Measurements from ENCODE around the gene AP1B1.
"Not testable (repeated sequence)": the region's sequence is repeated elsewhere in the genome, so short reads cannot be mapped to it uniquely, and the experiment has no call there.

AP1B1 gene

GRCh38 chr22:29348041-29348440 is 40.3 kb downstream of the AP1B1 start:
- DNase-seq, result no peak

- DNase-seq, result no peak
Observed at GRCh38 chr22:29346659-29347058, 41.7 kb downstream of the AP1B1 start.

GRCh38 chr22:29345932-29346331 is 42.4 kb downstream of the AP1B1 start:
- no peak for DNase-seq

GRCh38 chr22:29344889-29345288 is 43.5 kb downstream of the AP1B1 start:
- DNase-seq, result not testable (repeated sequence)

- DNase-seq, result no peak
Observed at GRCh38 chr22:29344137-29344536, 44.2 kb downstream of the AP1B1 start.

- peak; percentile 56 for DNase-seq
Observed at GRCh38 chr22:29343313-29343805, 45.0 kb downstream of the AP1B1 start.

GRCh38 chr22:29342577-29343312 is 45.6 kb downstream of the AP1B1 start:
- no peak for DNase-seq

- DNase-seq, result no peak
Observed at GRCh38 chr22:29342177-29342576, 46.2 kb downstream of the AP1B1 start.

GRCh38 chr22:29341849-29342127 is 46.6 kb downstream of the AP1B1 start:
- DNase-seq, result no peak

- no peak for DNase-seq
Observed at GRCh38 chr22:29341056-29341848, 47.1 kb downstream of the AP1B1 start.

GRCh38 chr22:29340566-29340965 is 47.8 kb downstream of the AP1B1 start:
- no peak for DNase-seq

GRCh38 chr22:29339381-29340235 is 48.8 kb downstream of the AP1B1 start:
- no peak for DNase-seq

- DNase-seq, result no peak
Observed at GRCh38 chr22:29338398-29338797, 50.0 kb downstream of the AP1B1 start.

- no peak for DNase-seq
Observed at GRCh38 chr22:29337631-29338284, 50.6 kb downstream of the AP1B1 start.

GRCh38 chr22:29336751-29337490 is 51.4 kb downstream of the AP1B1 start:
- DNase-seq, result no peak

- no peak for DNase-seq
Observed at GRCh38 chr22:29335656-29336055, 52.7 kb downstream of the AP1B1 start.

GRCh38 chr22:29334696-29335344 is 53.5 kb downstream of the AP1B1 start:
- no peak for DNase-seq

- DNase-seq, result no peak
Observed at GRCh38 chr22:29334148-29334547, 54.2 kb downstream of the AP1B1 start.

GRCh38 chr22:29332886-29333496 is 55.4 kb downstream of the AP1B1 start:
- no peak for DNase-seq

- no peak for DNase-seq
Observed at GRCh38 chr22:29331658-29332300, 56.6 kb downstream of the AP1B1 start.

- DNase-seq, result no peak
Observed at GRCh38 chr22:29331213-29331612, 57.2 kb downstream of the AP1B1 start.

All from right forelimb (tissue), 1 donor.